ENCODE results near the gene ARSB.

The ARSB gene

GRCh38 chr5:78835176-78835575 lies 149.9 kb downstream of the ARSB start:
- TF ChIP-seq CTCF (IDR thresholded peaks at IDR 0.05): no peak

- no peak for TF ChIP-seq CTCF (IDR thresholded peaks at IDR 0.05)
These were observed 151.8 kb downstream of the ARSB start for GRCh38 chr5:78833284-78833683.

- TF ChIP-seq CTCF (IDR thresholded peaks at IDR 0.05): no peak
These were observed 154.5 kb downstream of the ARSB start for GRCh38 chr5:78830528-78831046.

GRCh38 chr5:78829811-78830527 lies 155.1 kb downstream of the ARSB start:
- no peak for TF ChIP-seq CTCF (IDR thresholded peaks at IDR 0.05)

- no peak for TF ChIP-seq CTCF (IDR thresholded peaks at IDR 0.05)
These were observed 157.4 kb downstream of the ARSB start for GRCh38 chr5:78827725-78828124.

- TF ChIP-seq CTCF (IDR thresholded peaks at IDR 0.05): no peak
These were observed 160.3 kb downstream of the ARSB start for GRCh38 chr5:78824831-78825281.

- TF ChIP-seq CTCF (IDR thresholded peaks at IDR 0.05): no peak
These were observed 161.9 kb downstream of the ARSB start for GRCh38 chr5:78823196-78823595.
